SK-N-SH treated with all-trans-retinoic acid at 6 μM for 48 hours (cell line): ENCODE results near the gene CCDC81.

Experiments
- CREB5 ChIP-seq: fragments of 250-450 bp; sonication (Bioruptor Pico); IDR thresholded peaks from 2 replicates; pipeline ENCODE4 v1.5.1; 2020; ENCODE audit warnings: low read depth, mild to moderate bottlenecking, moderate library complexity
- ESRRG ChIP-seq: fragments of 250-450 bp; sonication (Bioruptor Pico); IDR thresholded peaks from 2 replicates; pipeline ENCODE4 v1.6.1; 2021; ENCODE audit warnings: mild to moderate bottlenecking
- ISL1 ChIP-seq: fragments of 250-450 bp; sonication (Bioruptor Pico); IDR thresholded peaks from 2 replicates; pipeline ENCODE4 v2.1.2; 2022; ENCODE audit warnings: mild to moderate bottlenecking, moderate library complexity
- PATZ1 ChIP-seq: fragments of 250-450 bp; sonication (Bioruptor Pico); IDR thresholded peaks from 2 replicates; pipeline ENCODE4 v1.8.0; 2020; ENCODE audit warnings: mild to moderate bottlenecking, moderate library complexity, borderline replicate concordance
- SNAI2 ChIP-seq: fragments of 250-450 bp; sonication (Bioruptor Pico); IDR thresholded peaks from 2 replicates; pipeline ENCODE4 v1.5.0; 2020; ENCODE audit warnings: mild to moderate bottlenecking, moderate library complexity
- TSHZ2 ChIP-seq: fragments of 250-450 bp; sonication (Bioruptor Pico); IDR thresholded peaks from 2 replicates; pipeline ENCODE4 v1.5.0; 2020; ENCODE audit warnings: mild to moderate bottlenecking, moderate library complexity

GRCh38 chr11:86395061-86395551 is 20.4 kb downstream of the CCDC81 start:
- TF ChIP-seq TSHZ2 (CRISPR knock-in tag), result no peak
- TF ChIP-seq ESRRG (CRISPR knock-in tag), result no peak
- TF ChIP-seq SNAI2 (CRISPR knock-in tag), result no peak
- no peak for TF ChIP-seq ISL1 (CRISPR knock-in tag)
- no peak for TF ChIP-seq PATZ1
- TF ChIP-seq CREB5 (CRISPR knock-in tag), result no peak
